Activated CD4-positive, alpha-beta T cell treated with anti-CD3 and anti-CD28 coated beads for 36 hours (primary cell): ENCODE measurements around the gene MCCC1. TPM values are rescaled to one million over a fixed set of nuclear protein-coding genes. Genes with fewer than 3 reads are reported as not detected.

Experiments
- ATAC-seq: fragments of 200-7000 bp; cut with Tn5 transposase; one replicate; pipeline ENCODE4 v1.10.0; 2021; ENCODE audit warnings: mild to moderate bottlenecking, moderate library complexity
- CTCF ChIA-PET: fragments of 350-600 bp; sonication (Branson Sonifier 250); formaldehyde crosslinking; loops from one replicate; lab custom pipeline; 2021; ENCODE audit warnings: antibody characterized with exemption; lab: Charles Lee
- POLR2A ChIA-PET: fragments of 350-600 bp; sonication (Branson Sonifier 250); formaldehyde crosslinking; loops from one replicate; lab custom pipeline; 2021; ENCODE audit warnings: antibody characterized with exemption, inconsistent platforms; lab: Charles Lee
- DNase-seq: peaks from one replicate; pipeline ENCODE4 v3.0.0-alpha.2; 2020
- H3K27ac Mint-ChIP-seq: one replicate; pipeline ENCODE4 v1.8.0; 2021; ENCODE audit warnings: mixed read lengths
- H3K27me3 Mint-ChIP-seq: one replicate; pipeline ENCODE4 v1.8.0; 2021; ENCODE audit warnings: mixed read lengths
- H3K36me3 Mint-ChIP-seq: one replicate; pipeline ENCODE4 v1.8.0; 2021; ENCODE audit warnings: low read depth, mixed read lengths
- H3K4me1 Mint-ChIP-seq: one replicate; pipeline ENCODE4 v1.8.0; 2021; ENCODE audit warnings: mixed read lengths
- H3K4me3 Mint-ChIP-seq: one replicate; pipeline ENCODE4 v1.8.0; 2021; ENCODE audit warnings: mild to moderate bottlenecking, moderate library complexity, mixed read lengths
- H3K9me3 Mint-ChIP-seq: one replicate; pipeline ENCODE4 v1.8.0; 2021; ENCODE audit warnings: low read depth, mixed read lengths
- intact Hi-C, 2 experiments: fragments of 100-400 bp; cut with DNase I in 1 of 2; cut with micrococcal nuclease in 1 of 2; formaldehyde crosslinking; loops; one replicate each; pipeline versions ENCODE4 v1.14.2 to v1.15.1; 2022 to 2024; cut with DNase I, micrococcal nuclease
- total RNA-seq, 2 experiments: library from RNA; stranded (reverse); gene quantifications; one replicate each; pipeline ENCODE4 v1.2.3, GENCODE V29; 2021

The MCCC1 gene
- total RNA-seq, 2 experiments from 2014 or later = 22.0 to 31.1 TPM

DNA sequence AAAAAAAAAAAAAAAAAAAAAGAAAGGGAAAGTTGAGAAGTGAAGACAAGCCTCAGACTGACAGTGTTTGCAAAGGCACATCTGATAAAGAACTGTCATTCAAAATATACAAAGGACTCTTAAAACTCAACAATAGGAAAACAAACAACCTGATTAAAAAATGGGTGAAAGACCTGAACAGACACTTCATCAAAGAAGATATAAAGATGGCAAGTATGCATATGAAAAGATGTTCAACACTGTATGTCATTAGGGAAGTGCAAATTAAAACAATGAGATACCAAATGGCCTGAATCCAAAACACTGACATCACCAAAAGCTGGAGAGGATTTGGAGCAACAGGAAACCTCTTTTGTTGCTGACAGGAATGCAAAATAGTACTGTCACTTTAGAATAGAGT lies 48.6 kb downstream of the MCCC1 start:
- peaks cover 33% of the 10 kb centered on the region for H3K36me3 Mint-ChIP-seq
- DNase-seq (no peak), ATAC-seq (no peak)
- no peak overlapping the region for H3K4me3 Mint-ChIP-seq
- no peak overlapping the region for H3K27ac Mint-ChIP-seq
- H3K27me3 Mint-ChIP-seq = no peaks in the 10 kb centered on the region
- intact Hi-C loops = no loop called here
- no peaks in the 10 kb centered on the region for H3K9me3 Mint-ChIP-seq
- no peaks in the 10 kb centered on the region for H3K4me1 Mint-ChIP-seq
- CTCF ChIA-PET = interaction anchor here (0.7 to 1.6 kb wide), 2 partner anchors 15 to 217 kb away, joined by 3 read pairs; no protein-coding TSS in a partner anchor
- POLR2A ChIA-PET = no interaction called here

DNA sequence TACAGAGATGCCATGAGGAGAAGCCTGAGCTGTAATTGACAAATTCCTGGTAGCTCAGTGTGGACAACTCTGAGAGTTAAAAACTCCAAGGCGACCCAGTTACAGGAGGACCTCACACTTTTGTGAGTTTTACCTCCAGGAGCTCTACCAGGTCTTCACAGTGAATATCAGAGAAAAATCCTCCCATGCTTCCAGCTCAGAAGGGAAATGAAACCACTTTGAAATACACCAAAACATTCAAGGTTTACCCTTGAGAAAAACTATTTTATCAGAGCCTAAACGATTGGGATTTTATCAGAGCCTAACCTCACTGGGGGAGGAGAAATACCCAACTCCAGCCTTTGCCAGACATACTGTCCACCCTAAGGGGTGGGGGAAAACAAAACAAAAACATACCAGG lies 52.4 kb downstream of the MCCC1 start:
- POLR2A ChIA-PET = no interaction called here
- DNase-seq = no peak
- Mint-ChIP-seq H3K27ac (no peak overlapping the region), H3K9me3 (no peaks in the 10 kb centered on the region), H3K36me3 (peaks cover 40% of the 10 kb centered on the region), H3K27me3 (no peaks in the 10 kb centered on the region), H3K4me1 (no peaks in the 10 kb centered on the region), H3K4me3 (no peak overlapping the region)
- CTCF ChIA-PET = interaction anchor here (0.5 to 1.9 kb wide), 2 partner anchors 75 to 146 kb away, joined by 3 to 7 read pairs; no protein-coding TSS in a partner anchor
- ATAC-seq = no peak
- intact Hi-C loops = no loop called here

DNA sequence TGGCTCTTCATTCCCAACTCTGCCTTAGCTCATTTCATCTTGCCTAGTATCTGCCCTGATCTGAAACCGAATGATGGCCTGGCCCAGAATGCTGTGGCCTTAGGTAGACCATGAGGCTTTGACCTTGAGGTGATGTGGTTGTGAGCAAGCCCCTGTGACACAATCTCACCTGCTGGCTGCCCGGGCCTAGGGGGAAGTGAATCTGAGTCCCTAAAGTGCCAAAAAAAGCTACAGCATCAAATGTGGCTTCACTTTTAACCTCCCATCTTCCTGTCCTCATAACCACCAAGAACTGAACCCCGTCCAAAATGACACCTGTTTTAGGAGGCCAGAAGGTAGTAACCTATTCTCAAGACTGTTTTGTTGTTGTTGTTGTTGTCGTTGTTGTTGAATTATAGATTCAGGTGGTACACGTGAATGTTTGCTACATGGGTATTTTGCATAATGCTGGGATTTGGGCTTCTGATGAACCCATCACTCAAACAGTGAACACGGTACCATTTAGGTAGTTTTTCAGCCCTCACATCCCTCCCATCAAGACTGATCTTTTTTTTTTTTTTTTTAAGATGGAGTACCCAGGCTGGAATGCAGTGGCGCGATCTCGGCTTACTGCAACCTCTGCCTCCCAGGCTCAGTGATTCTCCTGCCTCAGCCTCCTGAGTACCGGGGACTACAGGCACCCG lies 54.6 kb downstream of the MCCC1 start:
- CTCF ChIA-PET = no interaction called here
- no peaks in the 10 kb centered on the region for H3K27me3 Mint-ChIP-seq
- H3K4me1 Mint-ChIP-seq = no peaks in the 10 kb centered on the region
- no peak overlapping the region for H3K4me3 Mint-ChIP-seq
- no peak overlapping the region for H3K27ac Mint-ChIP-seq
- POLR2A ChIA-PET = no interaction called here
- no peak for DNase-seq
- H3K36me3 Mint-ChIP-seq = peaks cover 31% of the 10 kb centered on the region
- intact Hi-C loops = no loop called here
- ATAC-seq = no peak
- no peaks in the 10 kb centered on the region for H3K9me3 Mint-ChIP-seq

DNA sequence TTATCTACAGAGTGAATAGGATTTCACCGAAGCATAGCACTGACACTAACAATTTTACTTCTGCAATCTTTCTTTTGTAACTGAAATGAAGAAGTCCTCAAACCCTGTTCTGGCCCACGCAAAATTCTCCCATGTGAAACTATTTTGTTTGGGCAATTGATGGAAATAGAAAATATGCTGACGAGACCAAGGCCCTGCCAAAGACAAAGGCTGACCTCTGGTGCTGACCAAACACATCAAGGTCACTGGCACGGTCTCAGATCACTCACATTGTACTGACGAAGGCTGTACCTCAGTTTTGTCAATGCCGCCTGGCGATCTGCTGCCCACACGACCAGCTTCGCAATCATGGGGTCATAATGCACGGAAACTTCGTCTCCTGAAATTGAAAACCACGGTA lies 60.5 kb downstream of the MCCC1 start:
- intact Hi-C loops = no loop called here
- no peak for ATAC-seq
- H3K36me3 Mint-ChIP-seq = peaks cover 46% of the 10 kb centered on the region
- H3K27ac Mint-ChIP-seq = no peak overlapping the region
- no peaks in the 10 kb centered on the region for H3K9me3 Mint-ChIP-seq
- no peaks in the 10 kb centered on the region for H3K4me1 Mint-ChIP-seq
- no peak overlapping the region for H3K4me3 Mint-ChIP-seq
- no peaks in the 10 kb centered on the region for H3K27me3 Mint-ChIP-seq
- ChIA-PET CTCF (interaction anchor here (0.6 kb wide), 1 partner anchor 32 kb away, joined by 4 read pairs; no protein-coding TSS in a partner anchor), POLR2A (no interaction called here)
- DNase-seq = no peak

DNA sequence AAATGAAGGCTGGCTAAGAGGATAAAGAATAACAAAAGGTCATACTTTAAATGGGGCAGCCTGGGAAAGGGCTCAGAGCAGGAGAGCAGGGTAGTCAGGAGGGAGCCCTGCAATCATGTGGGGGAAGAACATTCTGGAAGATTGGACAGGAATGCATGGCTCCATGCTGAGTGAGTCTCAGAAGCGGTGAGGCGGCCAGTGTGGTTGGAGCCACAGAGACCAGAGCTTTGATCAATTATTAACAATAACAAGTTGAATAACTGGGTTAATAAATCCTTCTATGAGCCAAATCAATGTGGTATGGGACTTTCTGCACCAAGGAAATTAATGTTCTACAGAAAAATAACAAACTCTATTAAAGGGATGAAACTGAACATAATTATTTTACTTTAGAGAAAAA lies 61.1 kb downstream of the MCCC1 start:
- intact Hi-C loops = no loop called here
- Mint-ChIP-seq H3K4me1 (no peaks in the 10 kb centered on the region), H3K27me3 (no peaks in the 10 kb centered on the region), H3K36me3 (peaks cover 43% of the 10 kb centered on the region), H3K4me3 (no peak overlapping the region), H3K9me3 (no peaks in the 10 kb centered on the region), H3K27ac (no peak overlapping the region)
- POLR2A ChIA-PET = no interaction called here
- ATAC-seq (no peak), DNase-seq (no peak)
- CTCF ChIA-PET = no interaction called here

DNA sequence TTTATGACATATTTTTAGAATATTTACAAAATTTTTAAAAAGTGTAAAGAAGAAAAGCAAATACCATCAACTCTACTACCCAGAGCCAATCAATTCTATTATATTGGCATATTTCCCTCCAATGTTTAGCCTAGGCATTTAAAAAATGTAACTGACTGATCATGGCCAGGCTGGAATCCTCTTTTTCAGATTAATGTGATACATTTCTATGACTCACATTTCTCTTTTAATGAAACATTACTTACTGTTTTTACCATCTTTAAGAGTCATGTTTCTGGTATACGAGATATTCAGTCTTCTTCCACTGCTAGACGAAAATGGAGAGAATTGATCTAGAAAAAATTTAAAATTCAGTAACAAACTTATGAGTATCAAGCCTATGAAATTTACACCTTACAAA lies 65.5 kb downstream of the MCCC1 start:
- DNase-seq (no peak), ATAC-seq (no peak)
- no peak overlapping the region for H3K27ac Mint-ChIP-seq
- H3K4me1 Mint-ChIP-seq = no peaks in the 10 kb centered on the region
- intact Hi-C loops = no loop called here
- no peak overlapping the region for H3K4me3 Mint-ChIP-seq
- ChIA-PET POLR2A (no interaction called here), CTCF (interaction anchor here (0.7 kb wide), 1 partner anchor 72 kb away, joined by 3 read pairs; no protein-coding TSS in a partner anchor)
- no peaks in the 10 kb centered on the region for H3K27me3 Mint-ChIP-seq
- no peaks in the 10 kb centered on the region for H3K9me3 Mint-ChIP-seq
- peaks cover 44% of the 10 kb centered on the region for H3K36me3 Mint-ChIP-seq

DNA sequence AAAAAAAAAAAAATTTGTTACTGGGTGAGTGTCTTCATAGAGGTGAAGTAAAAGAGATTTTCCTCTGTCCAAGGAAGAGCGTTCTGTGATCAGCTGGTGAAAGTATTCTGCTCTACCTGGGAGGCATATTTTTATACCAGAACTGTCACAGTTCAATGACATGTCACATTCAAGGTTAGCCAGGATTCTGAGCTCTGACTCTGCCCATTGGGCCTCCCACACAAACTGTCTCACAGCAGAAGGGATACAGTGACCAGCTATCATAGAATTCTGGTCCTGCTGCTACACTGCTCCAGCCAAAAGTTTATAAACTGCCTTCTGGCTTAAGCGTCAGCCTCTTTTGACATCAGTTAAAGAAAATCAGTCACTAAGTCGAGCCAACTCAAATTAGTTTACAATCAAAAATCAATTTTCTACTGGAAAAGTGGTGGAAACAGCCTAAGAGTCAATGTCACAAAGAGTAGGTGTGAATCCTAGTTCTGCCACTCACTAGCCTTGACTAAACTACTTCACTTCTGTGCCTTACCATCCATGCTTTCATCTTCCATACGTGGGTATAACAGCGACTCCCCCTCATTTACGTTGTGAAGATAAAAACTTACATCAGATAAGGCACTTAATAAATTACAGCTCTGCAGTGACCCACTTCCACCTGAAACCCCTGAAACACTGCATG lies 66.3 kb downstream of the MCCC1 start:
- ATAC-seq (no peak), DNase-seq (no peak)
- Mint-ChIP-seq H3K9me3 (no peaks in the 10 kb centered on the region), H3K27ac (no peak overlapping the region), H3K4me1 (no peaks in the 10 kb centered on the region), H3K36me3 (peaks cover 44% of the 10 kb centered on the region), H3K4me3 (no peak overlapping the region), H3K27me3 (no peaks in the 10 kb centered on the region)
- ChIA-PET CTCF (interaction anchor here (0.7 to 1.6 kb wide), 2 partner anchors 73 to 123 kb away, joined by 3 read pairs; no protein-coding TSS in a partner anchor), POLR2A (no interaction called here)
- intact Hi-C loops = no loop called here

DNA sequence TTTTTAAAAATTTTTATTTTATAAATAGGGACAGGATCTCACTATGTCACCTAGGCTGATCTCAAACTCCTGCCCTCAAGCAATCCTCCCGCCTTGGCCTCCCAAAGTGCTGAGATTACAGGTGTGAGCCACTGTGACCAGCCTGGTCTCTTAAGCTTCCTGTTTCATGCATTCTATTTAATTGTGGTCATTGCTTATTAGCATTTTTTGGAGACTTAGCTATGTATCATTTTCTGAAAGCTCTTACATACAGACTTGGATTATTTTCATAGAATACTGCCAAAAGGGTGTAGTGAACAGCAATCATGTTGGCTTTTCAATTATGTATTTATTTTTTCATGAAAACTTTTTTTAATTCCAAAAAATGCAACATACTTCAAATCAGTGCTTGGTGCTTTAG lies 67.5 kb downstream of the MCCC1 start:
- ChIA-PET POLR2A (no interaction called here), CTCF (interaction anchor here (1.6 kb wide), 1 partner anchor 122 kb away, joined by 3 read pairs; no protein-coding TSS in a partner anchor)
- no peak for ATAC-seq
- Mint-ChIP-seq H3K4me3 (no peak overlapping the region), H3K36me3 (peaks cover 36% of the 10 kb centered on the region), H3K27me3 (no peaks in the 10 kb centered on the region), H3K9me3 (no peaks in the 10 kb centered on the region), H3K4me1 (no peaks in the 10 kb centered on the region), H3K27ac (no peak overlapping the region)
- intact Hi-C loops = no loop called here
- DNase-seq = no peak

DNA sequence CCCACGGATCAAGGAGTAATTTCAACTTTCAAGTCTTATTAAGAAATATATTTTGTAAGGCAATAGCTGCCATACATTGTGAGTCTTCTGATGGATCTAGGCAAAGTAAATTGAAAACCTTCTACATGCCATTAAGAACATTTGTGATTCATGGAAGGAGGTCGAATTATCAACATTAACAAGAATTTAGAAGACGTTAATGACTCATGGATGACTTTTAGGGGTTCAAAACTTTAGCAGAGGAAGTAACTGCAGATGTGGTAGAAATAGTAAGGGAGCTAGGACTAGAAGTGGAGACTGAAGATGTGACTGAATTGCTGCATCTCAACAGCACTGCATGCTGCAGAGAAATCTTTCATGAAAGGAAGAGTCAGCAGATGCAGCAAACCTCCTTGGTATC lies 70.9 kb downstream of the MCCC1 start:
- ATAC-seq = no peak
- intact Hi-C loops = no loop called here

DNA sequence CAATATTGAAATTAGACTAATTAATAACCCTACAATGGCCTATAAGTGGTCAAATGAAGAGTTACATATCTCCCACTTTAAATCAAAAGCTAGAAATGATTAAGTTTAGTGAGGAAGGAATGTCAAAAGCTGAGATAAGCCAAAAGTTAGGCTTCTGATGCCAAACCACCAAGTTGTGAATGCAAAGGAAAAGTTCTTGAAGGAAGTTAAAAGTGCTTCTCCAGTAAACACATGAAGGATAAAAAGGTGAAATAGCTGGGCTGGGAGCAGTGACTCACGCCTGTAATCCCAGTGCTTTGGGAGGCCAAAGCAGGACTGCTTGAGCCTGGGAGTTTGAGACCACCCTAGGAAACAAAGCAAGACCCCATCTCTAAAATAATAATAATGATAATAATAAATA lies 72.0 kb downstream of the MCCC1 start:
- ATAC-seq = no peak
- no peaks in the 10 kb centered on the region for H3K27me3 Mint-ChIP-seq
- no peaks in the 10 kb centered on the region for H3K4me1 Mint-ChIP-seq
- ChIA-PET POLR2A (no interaction called here), CTCF (no interaction called here)
- H3K9me3 Mint-ChIP-seq = no peaks in the 10 kb centered on the region
- H3K27ac Mint-ChIP-seq = no peak overlapping the region
- intact Hi-C loops = no loop called here
- no peak for DNase-seq
- H3K36me3 Mint-ChIP-seq = peaks cover 27% of the 10 kb centered on the region
- no peak overlapping the region for H3K4me3 Mint-ChIP-seq

More for the DNA sequence above, 70.9 kb downstream of the MCCC1 start:
- no peak for DNase-seq
- ChIA-PET CTCF (no interaction called here), POLR2A (no interaction called here)
- peaks cover 25% of the 10 kb centered on the region for H3K36me3 Mint-ChIP-seq
- H3K4me3 Mint-ChIP-seq = no peak overlapping the region
- H3K9me3 Mint-ChIP-seq = no peaks in the 10 kb centered on the region
- H3K27me3 Mint-ChIP-seq = no peaks in the 10 kb centered on the region
- no peaks in the 10 kb centered on the region for H3K4me1 Mint-ChIP-seq
- no peak overlapping the region for H3K27ac Mint-ChIP-seq

DNA sequence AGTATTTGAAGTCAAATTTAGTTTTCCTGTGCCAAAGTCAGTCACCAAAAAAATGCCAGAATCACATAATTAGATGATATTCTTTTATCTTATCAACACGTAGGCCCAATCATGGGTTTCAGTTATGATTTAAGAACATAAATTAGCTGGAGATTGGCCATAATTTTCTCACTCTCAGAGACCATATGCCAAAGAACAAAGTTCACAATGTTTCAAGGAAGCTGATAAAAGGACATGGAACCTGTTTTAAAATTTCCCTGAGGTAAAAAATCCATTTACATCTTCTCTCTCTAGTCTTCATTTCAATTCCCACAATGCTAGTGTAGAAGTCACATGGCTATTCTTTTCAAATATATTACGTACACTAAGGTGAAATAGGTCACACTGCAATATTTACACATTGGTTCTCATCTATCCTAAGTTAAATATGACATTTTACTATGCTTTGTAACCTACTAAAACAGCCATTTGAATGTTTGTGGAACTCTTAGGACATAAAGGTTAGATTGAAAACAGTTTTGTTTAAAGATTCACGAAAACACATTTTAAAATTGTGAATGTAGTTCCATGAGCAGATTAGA lies 76.3 kb downstream of the MCCC1 start:
- intact Hi-C loops = no loop called here
- no peaks in the 10 kb centered on the region for H3K4me1 Mint-ChIP-seq
- CTCF ChIA-PET = interaction anchor here (0.6 kb wide), 1 partner anchor 448 kb away, joined by 5 read pairs; no protein-coding TSS in a partner anchor
- DNase-seq (no peak), ATAC-seq (no peak)
- no peaks in the 10 kb centered on the region for H3K9me3 Mint-ChIP-seq
- H3K36me3 Mint-ChIP-seq = peaks cover 19% of the 10 kb centered on the region
- POLR2A ChIA-PET = no interaction called here
- no peaks in the 10 kb centered on the region for H3K27me3 Mint-ChIP-seq
- no peak overlapping the region for H3K4me3 Mint-ChIP-seq
- H3K27ac Mint-ChIP-seq = no peak overlapping the region
